Measurements from ENCODE around the gene COG6.

- no peak for TF ChIP-seq CTCF (IDR thresholded peaks at IDR 0.05; ENCODE audit: low read depth, low read length, missing input control)
- no peak for TF ChIP-seq ATF3 (IDR thresholded peaks at IDR 0.05)
- no peak for TF ChIP-seq GABPA (IDR thresholded peaks at IDR 0.05 in 1 of 2, conservative IDR thresholded peaks at IDR 0.05 in 1 of 2)
- TF ChIP-seq JUND (IDR thresholded peaks at IDR 0.05) = no peak
- TF ChIP-seq, protein P1, sequence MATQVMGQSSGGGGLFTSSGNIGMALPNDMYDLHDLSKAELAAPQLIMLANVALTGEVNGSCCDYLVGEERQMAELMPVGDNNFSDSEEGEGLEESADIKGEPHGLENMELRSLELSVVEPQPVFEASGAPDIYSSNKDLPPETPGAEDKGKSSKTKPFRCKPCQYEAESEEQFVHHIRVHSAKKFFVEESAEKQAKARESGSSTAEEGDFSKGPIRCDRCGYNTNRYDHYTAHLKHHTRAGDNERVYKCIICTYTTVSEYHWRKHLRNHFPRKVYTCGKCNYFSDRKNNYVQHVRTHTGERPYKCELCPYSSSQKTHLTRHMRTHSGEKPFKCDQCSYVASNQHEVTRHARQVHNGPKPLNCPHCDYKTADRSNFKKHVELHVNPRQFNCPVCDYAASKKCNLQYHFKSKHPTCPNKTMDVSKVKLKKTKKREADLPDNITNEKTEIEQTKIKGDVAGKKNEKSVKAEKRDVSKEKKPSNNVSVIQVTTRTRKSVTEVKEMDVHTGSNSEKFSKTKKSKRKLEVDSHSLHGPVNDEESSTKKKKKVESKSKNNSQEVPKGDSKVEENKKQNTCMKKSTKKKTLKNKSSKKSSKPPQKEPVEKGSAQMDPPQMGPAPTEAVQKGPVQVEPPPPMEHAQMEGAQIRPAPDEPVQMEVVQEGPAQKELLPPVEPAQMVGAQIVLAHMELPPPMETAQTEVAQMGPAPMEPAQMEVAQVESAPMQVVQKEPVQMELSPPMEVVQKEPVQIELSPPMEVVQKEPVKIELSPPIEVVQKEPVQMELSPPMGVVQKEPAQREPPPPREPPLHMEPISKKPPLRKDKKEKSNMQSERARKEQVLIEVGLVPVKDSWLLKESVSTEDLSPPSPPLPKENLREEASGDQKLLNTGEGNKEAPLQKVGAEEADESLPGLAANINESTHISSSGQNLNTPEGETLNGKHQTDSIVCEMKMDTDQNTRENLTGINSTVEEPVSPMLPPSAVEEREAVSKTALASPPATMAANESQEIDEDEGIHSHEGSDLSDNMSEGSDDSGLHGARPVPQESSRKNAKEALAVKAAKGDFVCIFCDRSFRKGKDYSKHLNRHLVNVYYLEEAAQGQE (IDR thresholded peaks at IDR 0.05) = no peak
These were observed 130.6 kb downstream of the COG6 start for GRCh38 chr13:39786091-39786490.

All from liver (tissue), 3 donors.